Measurements from ENCODE around the gene GRIA3.

GRCh38 chrX:123298026-123298425 lies 113.9 kb downstream of the GRIA3 start:
- TF ChIP-seq CTCF (IDR thresholded peaks at IDR 0.05) = no peak
- TF ChIP-seq JUND (IDR thresholded peaks at IDR 0.05) = no peak
- no peak for TF ChIP-seq EZH2phosphoT487 (IDR thresholded peaks at IDR 0.05; ENCODE audit: borderline replicate concordance, low read depth)
- no peak for TF ChIP-seq RCOR1 (IDR thresholded peaks at IDR 0.05; ENCODE audit: low read length)
